C4-2B (cell line): ENCODE results near the gene PUM2.

ENCODE experiments used
- H3K27ac ChIP-seq: fragments of 450-650 bp; 2 replicates; pipeline ENCODE4 v1.5.1; 2017
- CTCF ChIP-seq: fragments of 450-650 bp; conservative IDR thresholded peaks from 2 replicates; pipeline ENCODE4 v1.5.1; 2017; ENCODE audit warnings: mild to moderate bottlenecking
- ZFX ChIP-seq: fragments of 450-650 bp; IDR thresholded peaks from 2 replicates; pipeline ENCODE4 v1.6.1; 2017

Gene PUM2

GRCh38 chr2:20207051-20207450, 143.6 kb downstream of the PUM2 start:
- H3K27ac ChIP-seq, result peak overlapping the region; percentile 90

GRCh38 chr2:20205915-20206524, 144.6 kb downstream of the PUM2 start:
- TF ChIP-seq ZFX (no peak), CTCF (no peak)
- H3K27ac ChIP-seq, result peak overlapping the region; percentile 90

More at GRCh38 chr2:20207051-20207450, 143.6 kb downstream of the PUM2 start:
- no peak for TF ChIP-seq ZFX
- TF ChIP-seq CTCF, result no peak

GRCh38 chr2:20205069-20205468, 145.6 kb downstream of the PUM2 start:
- no peak for TF ChIP-seq ZFX
- TF ChIP-seq CTCF, result no peak
- H3K27ac ChIP-seq, result peak overlapping the region; percentile 90

GRCh38 chr2:20203521-20204225, 147.0 kb downstream of the PUM2 start:
- H3K27ac ChIP-seq, result no peak overlapping the region
- TF ChIP-seq CTCF, result no peak
- no peak for TF ChIP-seq ZFX

GRCh38 chr2:20203072-20203471, 147.6 kb downstream of the PUM2 start:
- TF ChIP-seq ZFX (no peak), CTCF (no peak)
- H3K27ac ChIP-seq, result no peak overlapping the region

- H3K27ac ChIP-seq, result no peak overlapping the region
- TF ChIP-seq ZFX (no peak), CTCF (no peak)
Observed at GRCh38 chr2:20201671-20202070, 149.0 kb downstream of the PUM2 start.

GRCh38 chr2:20200697-20201555, 149.7 kb downstream of the PUM2 start:
- no peak overlapping the region for H3K27ac ChIP-seq
- TF ChIP-seq ZFX (no peak), CTCF (no peak)
